Measurements from ENCODE around the gene PLCB1.

The PLCB1 gene

GRCh38 chr20:8800089-8800488 is 668.0 kb downstream of the PLCB1 start:
- no peak for DNase-seq (ENCODE audit: low read depth)
- no peak overlapping the region for H3K4me3 ChIP-seq (ENCODE audit: low read depth, low read length)
- TF ChIP-seq, protein P1, sequence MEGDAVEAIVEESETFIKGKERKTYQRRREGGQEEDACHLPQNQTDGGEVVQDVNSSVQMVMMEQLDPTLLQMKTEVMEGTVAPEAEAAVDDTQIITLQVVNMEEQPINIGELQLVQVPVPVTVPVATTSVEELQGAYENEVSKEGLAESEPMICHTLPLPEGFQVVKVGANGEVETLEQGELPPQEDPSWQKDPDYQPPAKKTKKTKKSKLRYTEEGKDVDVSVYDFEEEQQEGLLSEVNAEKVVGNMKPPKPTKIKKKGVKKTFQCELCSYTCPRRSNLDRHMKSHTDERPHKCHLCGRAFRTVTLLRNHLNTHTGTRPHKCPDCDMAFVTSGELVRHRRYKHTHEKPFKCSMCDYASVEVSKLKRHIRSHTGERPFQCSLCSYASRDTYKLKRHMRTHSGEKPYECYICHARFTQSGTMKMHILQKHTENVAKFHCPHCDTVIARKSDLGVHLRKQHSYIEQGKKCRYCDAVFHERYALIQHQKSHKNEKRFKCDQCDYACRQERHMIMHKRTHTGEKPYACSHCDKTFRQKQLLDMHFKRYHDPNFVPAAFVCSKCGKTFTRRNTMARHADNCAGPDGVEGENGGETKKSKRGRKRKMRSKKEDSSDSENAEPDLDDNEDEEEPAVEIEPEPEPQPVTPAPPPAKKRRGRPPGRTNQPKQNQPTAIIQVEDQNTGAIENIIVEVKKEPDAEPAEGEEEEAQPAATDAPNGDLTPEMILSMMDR (IDR thresholded peaks at IDR 0.05; ENCODE audit: low read depth, low read length, missing control alignments), result no peak

DNA sequence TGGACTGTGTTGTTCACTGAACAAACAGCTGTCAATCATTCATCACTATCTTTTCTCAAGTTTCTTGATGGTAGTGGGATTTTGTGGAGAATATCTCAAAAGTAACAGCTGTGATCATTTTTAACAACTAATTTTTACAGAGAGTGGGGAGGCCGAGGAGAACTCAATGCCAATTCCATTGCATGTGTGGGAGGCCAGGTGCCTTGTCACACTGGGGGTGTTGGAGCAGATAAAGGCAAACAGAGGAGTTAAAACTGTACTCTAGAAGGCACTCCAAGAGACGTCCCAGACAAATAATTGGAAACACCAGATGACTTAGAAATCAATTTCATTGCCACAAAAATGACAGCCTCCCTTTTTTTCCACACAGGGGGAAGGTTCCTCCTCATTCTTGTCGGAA is 669.6 kb downstream of the PLCB1 start:
- H3K4me3 ChIP-seq (ENCODE audit: low read depth, low read length), result no peak overlapping the region
- DNase-seq (ENCODE audit: low read depth), result no peak
- TF ChIP-seq, protein P1 (IDR thresholded peaks at IDR 0.05; ENCODE audit: low read depth, low read length, missing control alignments), result no peak

DNA sequence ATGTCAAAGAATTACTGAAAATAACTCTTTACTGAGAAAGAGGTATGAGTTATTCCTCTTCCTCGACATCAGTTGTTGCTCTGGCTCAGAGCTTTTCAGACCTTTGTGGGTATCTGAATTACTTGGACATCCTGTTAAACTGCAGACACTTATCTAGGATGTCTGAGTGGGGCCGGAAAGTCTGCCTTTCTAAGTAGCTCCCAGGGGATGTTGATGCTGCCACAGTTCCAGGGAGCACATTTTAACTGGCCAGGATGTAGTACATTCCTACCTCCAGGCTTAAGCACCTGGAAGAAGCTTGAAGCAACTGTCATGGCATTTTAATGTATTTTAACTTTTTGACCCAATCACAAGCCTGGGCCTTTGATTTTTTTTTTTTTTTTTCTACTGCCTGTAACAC is 671.0 kb downstream of the PLCB1 start:
- no peak overlapping the region for H3K4me3 ChIP-seq (ENCODE audit: low read depth, low read length)
- TF ChIP-seq, protein P1 (IDR thresholded peaks at IDR 0.05; ENCODE audit: low read depth, low read length, missing control alignments), result no peak
- DNase-seq (ENCODE audit: low read depth), result no peak

- DNase-seq (ENCODE audit: low read depth), result no peak
- TF ChIP-seq, protein P1 (IDR thresholded peaks at IDR 0.05; ENCODE audit: low read depth, low read length, missing control alignments), result no peak
- H3K4me3 ChIP-seq (ENCODE audit: low read depth, low read length), result no peak overlapping the region
These were observed 671.9 kb downstream of the PLCB1 start for GRCh38 chr20:8803941-8804340.

DNA sequence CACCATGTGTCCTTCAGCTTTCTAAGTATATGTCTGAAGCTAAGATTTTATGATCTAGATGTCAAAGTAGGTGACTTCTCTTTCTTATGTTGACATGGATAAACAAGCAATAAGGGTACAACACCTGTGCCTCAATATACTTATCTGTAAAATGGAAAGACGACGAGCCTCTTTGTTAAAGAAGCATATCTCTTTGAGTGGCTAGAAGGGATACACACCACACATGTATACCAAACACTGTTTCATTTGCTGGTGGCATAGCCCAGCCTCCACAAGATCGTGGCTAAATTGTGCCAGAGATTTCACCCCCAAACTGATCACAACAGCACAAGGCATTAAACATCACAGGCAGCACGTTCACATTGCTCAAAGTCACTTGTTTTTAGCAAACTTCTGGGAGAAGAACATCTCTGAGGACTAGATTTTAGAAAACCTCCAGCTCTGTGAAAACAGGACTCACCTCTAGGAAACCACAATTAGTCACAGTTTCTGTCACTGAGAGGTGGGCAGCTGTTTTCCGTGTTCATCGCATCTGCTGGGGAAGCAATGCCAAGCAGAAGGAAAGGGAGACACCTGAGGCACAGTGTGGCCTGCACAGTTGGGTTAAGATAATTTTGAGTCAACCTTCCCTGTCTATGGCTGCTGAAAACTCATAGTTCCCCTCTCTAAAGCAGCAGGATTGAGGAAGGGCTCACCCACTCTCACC is 673.8 kb downstream of the PLCB1 start:
- TF ChIP-seq, protein P1 (IDR thresholded peaks at IDR 0.05; ENCODE audit: low read depth, low read length, missing control alignments), result no peak
- no peak overlapping the region for H3K4me3 ChIP-seq (ENCODE audit: low read depth, low read length)
- no peak for DNase-seq (ENCODE audit: low read depth)

GRCh38 chr20:8807480-8808201 is 675.6 kb downstream of the PLCB1 start:
- DNase-seq (ENCODE audit: low read depth), result no peak
- TF ChIP-seq, protein P1 (IDR thresholded peaks at IDR 0.05; ENCODE audit: low read depth, low read length, missing control alignments), result no peak
- no peak overlapping the region for H3K4me3 ChIP-seq (ENCODE audit: low read depth, low read length)

GRCh38 chr20:8808202-8808535 is 676.1 kb downstream of the PLCB1 start:
- no peak overlapping the region for H3K4me3 ChIP-seq (ENCODE audit: low read depth, low read length)
- TF ChIP-seq, protein P1 (IDR thresholded peaks at IDR 0.05; ENCODE audit: low read depth, low read length, missing control alignments), result no peak
- no peak for DNase-seq (ENCODE audit: low read depth)
